GM12874 (cell line): ENCODE results near the gene CENPVL1.

ENCODE experiments used
- TF ChIP-seq, protein P1 (sequence below): IDR thresholded peaks from 2 replicates; pipeline ENCODE4 v1.5.1; 2011; ENCODE audit warnings: low read depth, mild to moderate bottlenecking, control low read depth, low read length, moderate library complexity; ENCODE audit not compliant: insufficient read depth

CENPVL1 gene

DNA sequence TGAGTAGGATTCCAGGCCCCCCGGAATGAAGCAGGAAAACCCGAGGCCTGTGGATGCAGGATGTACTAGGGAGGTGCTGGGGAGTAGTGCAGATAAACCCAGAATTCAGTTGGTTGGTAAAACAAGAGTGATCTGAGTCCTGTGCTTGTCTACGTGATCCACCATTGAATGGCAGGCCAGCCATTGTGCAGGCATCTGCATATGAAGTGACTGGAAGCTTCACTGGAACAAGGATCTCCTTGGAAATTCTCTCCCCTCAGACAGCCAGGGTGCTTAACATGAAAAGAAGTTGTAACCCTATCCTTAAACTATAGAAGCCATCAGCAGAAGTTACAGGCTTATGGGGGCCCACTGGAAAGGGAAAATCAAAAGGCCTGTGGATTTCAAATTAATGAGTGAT, 32.3 kb downstream of the CENPVL1 start:
- TF ChIP-seq, protein P1, sequence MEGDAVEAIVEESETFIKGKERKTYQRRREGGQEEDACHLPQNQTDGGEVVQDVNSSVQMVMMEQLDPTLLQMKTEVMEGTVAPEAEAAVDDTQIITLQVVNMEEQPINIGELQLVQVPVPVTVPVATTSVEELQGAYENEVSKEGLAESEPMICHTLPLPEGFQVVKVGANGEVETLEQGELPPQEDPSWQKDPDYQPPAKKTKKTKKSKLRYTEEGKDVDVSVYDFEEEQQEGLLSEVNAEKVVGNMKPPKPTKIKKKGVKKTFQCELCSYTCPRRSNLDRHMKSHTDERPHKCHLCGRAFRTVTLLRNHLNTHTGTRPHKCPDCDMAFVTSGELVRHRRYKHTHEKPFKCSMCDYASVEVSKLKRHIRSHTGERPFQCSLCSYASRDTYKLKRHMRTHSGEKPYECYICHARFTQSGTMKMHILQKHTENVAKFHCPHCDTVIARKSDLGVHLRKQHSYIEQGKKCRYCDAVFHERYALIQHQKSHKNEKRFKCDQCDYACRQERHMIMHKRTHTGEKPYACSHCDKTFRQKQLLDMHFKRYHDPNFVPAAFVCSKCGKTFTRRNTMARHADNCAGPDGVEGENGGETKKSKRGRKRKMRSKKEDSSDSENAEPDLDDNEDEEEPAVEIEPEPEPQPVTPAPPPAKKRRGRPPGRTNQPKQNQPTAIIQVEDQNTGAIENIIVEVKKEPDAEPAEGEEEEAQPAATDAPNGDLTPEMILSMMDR: no peak

GRCh38 chrX:51743179-51743957, 33.1 kb downstream of the CENPVL1 start, which contains the start of gene GSPT2:
GSPT2 (plus strand) TSS chrX:51743442; CDS start chrX:51743627, 185 bp downstream.
- TF ChIP-seq, protein P1: no peak

DNA sequence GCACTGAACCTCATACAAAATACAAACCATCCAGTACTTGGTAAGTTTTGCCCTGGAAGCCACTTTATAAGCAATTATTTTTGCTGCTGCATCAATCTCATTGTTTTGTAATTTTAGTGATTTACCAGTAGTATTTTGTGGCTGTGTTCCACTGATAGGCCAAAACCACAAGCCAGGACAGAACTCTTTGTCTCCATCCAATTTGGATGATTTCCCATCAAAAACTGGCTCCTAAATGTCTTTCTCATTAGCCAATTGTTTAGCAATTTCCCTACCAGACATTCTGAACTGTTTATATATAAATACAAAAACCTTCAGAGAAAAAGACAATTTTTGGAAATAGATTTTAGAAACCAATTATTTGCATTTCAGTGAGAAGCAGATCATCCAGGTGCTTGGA, 37.4 kb downstream of the CENPVL1 start:
- TF ChIP-seq, protein P1: no peak

GRCh38 chrX:51759055-51759839, 48.9 kb downstream of the CENPVL1 start:
- TF ChIP-seq, protein P1: no peak

DNA sequence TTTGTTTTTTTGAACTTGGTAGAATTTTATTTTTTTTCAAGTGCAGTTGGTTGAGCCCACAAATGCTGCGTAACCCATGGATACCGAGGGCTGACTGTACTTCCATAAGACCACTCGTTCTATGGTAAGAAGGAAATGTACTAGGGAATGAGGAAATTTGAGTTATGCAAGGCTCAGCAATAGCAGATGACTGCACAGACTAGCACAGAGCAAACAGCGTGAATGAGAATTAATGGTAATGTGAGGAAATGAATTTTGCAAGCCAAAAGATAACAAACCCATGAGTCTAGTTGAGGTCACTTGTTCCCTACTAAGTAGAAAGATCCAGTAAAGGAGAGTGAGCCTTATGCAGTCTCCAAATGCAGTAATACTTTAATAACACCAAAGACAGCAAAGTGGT, 50.3 kb downstream of the CENPVL1 start:
- TF ChIP-seq, protein P1: no peak
